WTC11 (cell line): Measurements from ENCODE around the gene ACOT6. TPM values are rescaled to one million over a fixed set of nuclear protein-coding genes. Genes with fewer than 3 reads are reported as not detected.
"Not testable (repeated sequence)": the region's sequence is repeated elsewhere in the genome, so short reads cannot be mapped to it uniquely, and the experiment has no call there.

Experiments used
- ATAC-seq: fragments of 200-7000 bp; cut with Tn5 transposase; 2 replicates; pipeline ENCODE4 v1.10.0; 2021; ENCODE audit warnings: mild to moderate bottlenecking, moderate library complexity
- CTCF ChIA-PET: fragments of 300-600 bp; sonication (Branson Sonifier 250); formaldehyde crosslinking; loops from one replicate; lab custom pipeline; 2021; ENCODE audit warnings: antibody characterized with exemption; lab: Charles Lee
- POLR2A ChIA-PET: fragments of 350-600 bp; sonication (Branson Sonifier 250); formaldehyde crosslinking; loops from one replicate; lab custom pipeline; 2021; ENCODE audit warnings: antibody characterized with exemption; lab: Charles Lee
- DNase-seq: peaks from one replicate; pipeline ENCODE4 v3.0.0; 2021; ENCODE audit warnings: low spot score
- H3K27ac Mint-ChIP-seq: 2 replicates; pipeline ENCODE4 v1.8.0; 2021; ENCODE audit warnings: mixed read lengths
- H3K27me3 Mint-ChIP-seq: 2 replicates; pipeline ENCODE4 v1.8.0; 2021; ENCODE audit warnings: low read depth, mild to moderate bottlenecking, moderate library complexity, mixed read lengths
- H3K36me3 Mint-ChIP-seq: 2 replicates; pipeline ENCODE4 v1.8.0; 2021; ENCODE audit warnings: mixed read lengths
- H3K4me1 Mint-ChIP-seq: 2 replicates; pipeline ENCODE4 v1.8.0; 2022; ENCODE audit warnings: mixed read lengths
- H3K4me3 Mint-ChIP-seq: 2 replicates; pipeline ENCODE4 v1.8.0; 2021; ENCODE audit warnings: mild to moderate bottlenecking, moderate library complexity, mixed read lengths
- H3K9me3 Mint-ChIP-seq: 2 replicates; pipeline ENCODE4 v1.8.0; 2021; ENCODE audit warnings: mixed read lengths
- E2F5 ChIP-seq: sonication (generic); formaldehyde crosslinking; IDR thresholded peaks from 2 replicates; pipeline ENCODE4 v1.8.1; 2022; ENCODE audit warnings: mild to moderate bottlenecking, moderate library complexity, missing genetic modification reagents
- FOXK1 ChIP-seq: sonication (generic); formaldehyde crosslinking; IDR thresholded peaks from 2 replicates; pipeline ENCODE4 v1.8.0; 2022; ENCODE audit warnings: mild to moderate bottlenecking, moderate library complexity, missing genetic modification reagents
- FOXP1 ChIP-seq: sonication (generic); formaldehyde crosslinking; IDR thresholded peaks from 2 replicates; pipeline ENCODE4 v1.8.0; 2022; ENCODE audit warnings: missing genetic modification reagents, mild to moderate bottlenecking, moderate library complexity, borderline replicate concordance
- HMGXB4 ChIP-seq: sonication (generic); formaldehyde crosslinking; IDR thresholded peaks from 2 replicates; pipeline ENCODE4 v1.8.1; 2023; ENCODE audit warnings: mild to moderate bottlenecking, moderate library complexity, missing genetic modification reagents
- MYBL2 ChIP-seq: sonication (generic); formaldehyde crosslinking; IDR thresholded peaks from 2 replicates; pipeline ENCODE4 v1.8.1; 2023; ENCODE audit warnings: mild to moderate bottlenecking, moderate library complexity, missing genetic modification reagents
- NR3C1 ChIP-seq: sonication (generic); formaldehyde crosslinking; conservative IDR thresholded peaks from 2 replicates; pipeline ENCODE4 v1.8.1; 2023; ENCODE audit warnings: low read depth, mild to moderate bottlenecking, missing genetic modification reagents
- TP53 ChIP-seq: sonication (generic); formaldehyde crosslinking; IDR thresholded peaks from 2 replicates; pipeline ENCODE4 v1.8.1; 2023; ENCODE audit warnings: mild to moderate bottlenecking, missing genetic modification reagents
- USF2 ChIP-seq: sonication (generic); formaldehyde crosslinking; IDR thresholded peaks from 2 replicates; pipeline ENCODE4 v1.8.1; 2023; ENCODE audit warnings: mild to moderate bottlenecking, missing genetic modification reagents, moderate library complexity
- ZBTB21 ChIP-seq: sonication (generic); formaldehyde crosslinking; IDR thresholded peaks from 2 replicates; pipeline ENCODE4 v1.8.1; 2023; ENCODE audit warnings: mild to moderate bottlenecking, missing genetic modification reagents, borderline replicate concordance
- total RNA-seq: library from RNA; stranded (reverse); gene quantifications from 3 replicates; pipeline ENCODE4 v1.2.3, GENCODE V29; 2021
- TF ChIP-seq, protein P1 (sequence below): sonication (generic); formaldehyde crosslinking; IDR thresholded peaks from 2 replicates; pipeline ENCODE4 v1.8.0; 2023; ENCODE audit warnings: missing genetic modification reagents
- TF ChIP-seq, protein P2 (sequence below): sonication (generic); formaldehyde crosslinking; IDR thresholded peaks from 2 replicates; pipeline ENCODE4 v1.8.1; 2023; ENCODE audit warnings: mild to moderate bottlenecking, missing genetic modification reagents, borderline replicate concordance
- TF ChIP-seq, protein P3 (sequence below): sonication (generic); formaldehyde crosslinking; IDR thresholded peaks from 2 replicates; pipeline ENCODE4 v1.8.0; 2022; ENCODE audit warnings: mild to moderate bottlenecking, missing genetic modification reagents
- TF ChIP-seq, protein P4 (sequence below): sonication (generic); formaldehyde crosslinking; IDR thresholded peaks from 2 replicates; pipeline ENCODE4 v1.8.0; 2022; ENCODE audit warnings: mild to moderate bottlenecking, missing genetic modification reagents
- TF ChIP-seq, protein P5 (sequence below): sonication (generic); formaldehyde crosslinking; IDR thresholded peaks from 2 replicates; pipeline ENCODE4 v1.8.0; 2022; ENCODE audit warnings: mild to moderate bottlenecking, missing genetic modification reagents

The ACOT6 gene
- total RNA-seq, 1 experiment from 2014 or later, result 0.13 TPM

DNA sequence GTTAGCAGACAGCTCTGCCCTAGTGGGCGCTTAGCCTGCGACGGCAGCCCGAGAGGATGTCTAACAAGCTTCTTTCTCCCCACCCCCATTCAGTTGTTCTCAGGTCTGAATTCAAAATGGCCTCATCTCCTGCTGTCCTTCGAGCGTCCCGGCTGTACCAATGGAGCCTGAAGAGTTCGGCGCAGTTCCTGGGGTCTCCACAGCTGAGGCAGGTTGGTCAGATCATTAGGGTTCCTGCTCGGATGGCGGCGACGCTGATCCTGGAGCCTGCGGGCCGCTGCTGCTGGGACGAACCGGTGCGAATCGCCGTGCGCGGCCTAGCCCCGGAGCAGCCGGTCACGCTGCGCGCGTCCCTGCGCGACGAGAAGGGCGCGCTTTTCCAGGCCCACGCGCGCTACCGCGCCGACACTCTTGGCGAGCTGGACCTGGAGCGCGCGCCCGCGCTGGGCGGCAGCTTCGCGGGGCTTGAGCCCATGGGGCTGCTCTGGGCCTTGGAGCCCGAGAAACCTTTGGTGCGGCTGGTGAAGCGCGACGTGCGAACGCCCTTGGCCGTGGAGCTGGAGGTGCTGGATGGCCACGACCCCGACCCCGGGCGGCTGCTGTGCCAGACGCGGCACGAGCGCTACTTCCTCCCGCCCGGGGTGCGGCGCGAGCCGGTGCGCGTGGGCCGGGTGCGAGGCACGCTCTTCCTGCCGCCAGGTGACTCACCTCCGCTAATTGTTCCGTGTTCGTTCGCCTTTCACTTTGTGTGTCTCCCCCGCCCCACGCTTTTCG is 42.9 kb upstream of the ACOT6 start, which contains the start of gene ACOT2:
ACOT2 (plus strand) TSS at position 29 of the 774 bp plus-strand sequence; CDS start at position 57, 28 bp downstream.
- CTCF ChIA-PET, result interaction anchor here (0.5 to 4.5 kb wide), 18 partner anchors 9 to 1224 kb away, joined by 3 to 79 read pairs (median 4); partner anchors contain the start of gene ACOT6

More for the DNA sequence above, 42.9 kb upstream of the ACOT6 start, which contains the start of gene ACOT2:
- TF ChIP-seq, protein P1, sequence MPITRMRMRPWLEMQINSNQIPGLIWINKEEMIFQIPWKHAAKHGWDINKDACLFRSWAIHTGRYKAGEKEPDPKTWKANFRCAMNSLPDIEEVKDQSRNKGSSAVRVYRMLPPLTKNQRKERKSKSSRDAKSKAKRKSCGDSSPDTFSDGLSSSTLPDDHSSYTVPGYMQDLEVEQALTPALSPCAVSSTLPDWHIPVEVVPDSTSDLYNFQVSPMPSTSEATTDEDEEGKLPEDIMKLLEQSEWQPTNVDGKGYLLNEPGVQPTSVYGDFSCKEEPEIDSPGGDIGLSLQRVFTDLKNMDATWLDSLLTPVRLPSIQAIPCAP, result 0 out of 2 replicates have a peak, but pooled peaks have one; percentile 50
- TF ChIP-seq MYBL2 (peak; percentile 87), ZBTB21 (peak; percentile 47; the same call in 1 of the 2 replicates), FOXP1 (CRISPR knock-in tag) (peak; percentile 49; the same call in 1 of the 2 replicates), HMGXB4 (CRISPR knock-in tag) (peak; percentile 28; the same call in 1 of the 2 replicates), E2F5 (CRISPR knock-in tag) (peak; percentile 42; the same call in 1 of the 2 replicates), USF2 (CRISPR knock-in tag) (0 out of 2 replicates have a peak, but pooled peaks have one; percentile 9), TP53 (CRISPR knock-in tag) (0 out of 2 replicates have a peak, but pooled peaks have one; percentile 40), NR3C1 (CRISPR knock-in tag) (peak; percentile 57; the same call in 1 of the 2 replicates), FOXK1 (CRISPR knock-in tag) (0 out of 2 replicates have a peak, but pooled peaks have one; percentile 58)
- TF ChIP-seq, protein P2, sequence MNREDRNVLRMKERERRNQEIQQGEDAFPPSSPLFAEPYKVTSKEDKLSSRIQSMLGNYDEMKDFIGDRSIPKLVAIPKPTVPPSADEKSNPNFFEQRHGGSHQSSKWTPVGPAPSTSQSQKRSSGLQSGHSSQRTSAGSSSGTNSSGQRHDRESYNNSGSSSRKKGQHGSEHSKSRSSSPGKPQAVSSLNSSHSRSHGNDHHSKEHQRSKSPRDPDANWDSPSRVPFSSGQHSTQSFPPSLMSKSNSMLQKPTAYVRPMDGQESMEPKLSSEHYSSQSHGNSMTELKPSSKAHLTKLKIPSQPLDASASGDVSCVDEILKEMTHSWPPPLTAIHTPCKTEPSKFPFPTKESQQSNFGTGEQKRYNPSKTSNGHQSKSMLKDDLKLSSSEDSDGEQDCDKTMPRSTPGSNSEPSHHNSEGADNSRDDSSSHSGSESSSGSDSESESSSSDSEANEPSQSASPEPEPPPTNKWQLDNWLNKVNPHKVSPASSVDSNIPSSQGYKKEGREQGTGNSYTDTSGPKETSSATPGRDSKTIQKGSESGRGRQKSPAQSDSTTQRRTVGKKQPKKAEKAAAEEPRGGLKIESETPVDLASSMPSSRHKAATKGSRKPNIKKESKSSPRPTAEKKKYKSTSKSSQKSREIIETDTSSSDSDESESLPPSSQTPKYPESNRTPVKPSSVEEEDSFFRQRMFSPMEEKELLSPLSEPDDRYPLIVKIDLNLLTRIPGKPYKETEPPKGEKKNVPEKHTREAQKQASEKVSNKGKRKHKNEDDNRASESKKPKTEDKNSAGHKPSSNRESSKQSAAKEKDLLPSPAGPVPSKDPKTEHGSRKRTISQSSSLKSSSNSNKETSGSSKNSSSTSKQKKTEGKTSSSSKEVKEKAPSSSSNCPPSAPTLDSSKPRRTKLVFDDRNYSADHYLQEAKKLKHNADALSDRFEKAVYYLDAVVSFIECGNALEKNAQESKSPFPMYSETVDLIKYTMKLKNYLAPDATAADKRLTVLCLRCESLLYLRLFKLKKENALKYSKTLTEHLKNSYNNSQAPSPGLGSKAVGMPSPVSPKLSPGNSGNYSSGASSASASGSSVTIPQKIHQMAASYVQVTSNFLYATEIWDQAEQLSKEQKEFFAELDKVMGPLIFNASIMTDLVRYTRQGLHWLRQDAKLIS (CRISPR knock-in tag), result 0 out of 2 replicates have a peak, but pooled peaks have one; percentile 47
- TF ChIP-seq, protein P3, sequence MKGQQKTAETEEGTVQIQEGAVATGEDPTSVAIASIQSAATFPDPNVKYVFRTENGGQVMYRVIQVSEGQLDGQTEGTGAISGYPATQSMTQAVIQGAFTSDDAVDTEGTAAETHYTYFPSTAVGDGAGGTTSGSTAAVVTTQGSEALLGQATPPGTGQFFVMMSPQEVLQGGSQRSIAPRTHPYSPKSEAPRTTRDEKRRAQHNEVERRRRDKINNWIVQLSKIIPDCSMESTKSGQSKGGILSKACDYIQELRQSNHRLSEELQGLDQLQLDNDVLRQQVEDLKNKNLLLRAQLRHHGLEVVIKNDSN (CRISPR knock-in tag), result 0 out of 2 replicates have a peak, but pooled peaks have one; percentile 22
- TF ChIP-seq, protein P4, sequence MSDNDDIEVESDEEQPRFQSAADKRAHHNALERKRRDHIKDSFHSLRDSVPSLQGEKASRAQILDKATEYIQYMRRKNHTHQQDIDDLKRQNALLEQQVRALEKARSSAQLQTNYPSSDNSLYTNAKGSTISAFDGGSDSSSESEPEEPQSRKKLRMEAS, result peak; percentile 80
- TF ChIP-seq, protein P5, sequence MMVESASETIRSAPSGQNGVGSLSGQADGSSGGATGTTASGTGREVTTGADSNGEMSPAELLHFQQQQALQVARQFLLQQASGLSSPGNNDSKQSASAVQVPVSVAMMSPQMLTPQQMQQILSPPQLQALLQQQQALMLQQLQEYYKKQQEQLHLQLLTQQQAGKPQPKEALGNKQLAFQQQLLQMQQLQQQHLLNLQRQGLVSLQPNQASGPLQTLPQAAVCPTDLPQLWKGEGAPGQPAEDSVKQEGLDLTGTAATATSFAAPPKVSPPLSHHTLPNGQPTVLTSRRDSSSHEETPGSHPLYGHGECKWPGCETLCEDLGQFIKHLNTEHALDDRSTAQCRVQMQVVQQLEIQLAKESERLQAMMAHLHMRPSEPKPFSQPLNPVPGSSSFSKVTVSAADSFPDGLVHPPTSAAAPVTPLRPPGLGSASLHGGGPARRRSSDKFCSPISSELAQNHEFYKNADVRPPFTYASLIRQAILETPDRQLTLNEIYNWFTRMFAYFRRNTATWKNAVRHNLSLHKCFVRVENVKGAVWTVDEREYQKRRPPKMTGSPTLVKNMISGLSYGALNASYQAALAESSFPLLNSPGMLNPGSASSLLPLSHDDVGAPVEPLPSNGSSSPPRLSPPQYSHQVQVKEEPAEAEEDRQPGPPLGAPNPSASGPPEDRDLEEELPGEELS (CRISPR knock-in tag), result peak; percentile 75
- POLR2A ChIA-PET, result interaction anchor here (0.6 to 2.6 kb wide), 10 partner anchors 43 to 341 kb away, joined by 3 to 12 read pairs (median 4); partner anchors contain the start of genes ACOT6, NUMB, PTGR2 and RIOX1
- DNase-seq, result peak; percentile 59
- ATAC-seq, result peak; percentile 66
- not testable (repeated sequence) for H3K9me3 Mint-ChIP-seq
- Mint-ChIP-seq H3K27ac (peak within 1 kb of the TSS; percentile 66), H3K36me3 (peaks cover 26% of the 10 kb centered on the region), H3K27me3 (peaks cover 13% of the 10 kb centered on the region), H3K4me3 (peak within 1 kb of the TSS; percentile 78), H3K4me1 (peaks cover 30% of the 10 kb centered on the region)
